ENCODE data around the gene KCNA5. TPM values are rescaled to one million over a fixed set of nuclear protein-coding genes. Genes with fewer than 3 reads are reported as not detected.

The KCNA5 gene
- total RNA-seq, 4 donors from 2014 or later = 1.3 to 37.3 (median 6.8) TPM

GRCh38 chr12:5026342-5026938 is 17.2 kb upstream of the KCNA5 start:
- 50 to 86% methylated on average over 3 to 4 of the region's 4 CpGs for WGBS, 2 donors (ENCODE audit: low coverage in 1 of 2)
- peaks cover 12% of the 10 kb centered on the region for H3K27me3 ChIP-seq
- no peaks in the 10 kb centered on the region for H3K4me1 ChIP-seq
- H3K36me3 ChIP-seq = no peaks in the 10 kb centered on the region
- H3K27ac ChIP-seq = no peak overlapping the region
- no peak overlapping the region for H3K4me3 ChIP-seq
- no peak for ATAC-seq
- TF ChIP-seq CTCF (IDR thresholded peaks at IDR 0.05) (no peak), EP300 (IDR thresholded peaks at IDR 0.05) (no peak), POLR2A (IDR thresholded peaks at IDR 0.05) (no peak), POLR2AphosphoS5 (IDR thresholded peaks at IDR 0.05) (no peak)
- H3K9me3 ChIP-seq = no peaks in the 10 kb centered on the region

- Histone ChIP-seq H3K4me3 (no peak overlapping the region), H3K27ac (no peak overlapping the region), H3K27me3 (peaks cover 7% of the 10 kb centered on the region), H3K4me1 (no peaks in the 10 kb centered on the region), H3K36me3 (no peaks in the 10 kb centered on the region), H3K9me3 (no peaks in the 10 kb centered on the region)
- no peak for ATAC-seq
- TF ChIP-seq POLR2A (IDR thresholded peaks at IDR 0.05) = no peak
- TF ChIP-seq CTCF (IDR thresholded peaks at IDR 0.05) = no peak
- TF ChIP-seq EP300 (IDR thresholded peaks at IDR 0.05) = no peak
- TF ChIP-seq POLR2AphosphoS5 (IDR thresholded peaks at IDR 0.05) = no peak
- 47 to 66% methylated on average over 3 to 4 of the region's 4 CpGs for WGBS, 2 donors (ENCODE audit: low coverage in 1 of 2)
These were observed 16.4 kb upstream of the KCNA5 start for GRCh38 chr12:5027046-5027821.

GRCh38 chr12:5030066-5030465 is 13.6 kb upstream of the KCNA5 start:
- ATAC-seq = no peak
- no peak overlapping the region for H3K27ac ChIP-seq

GRCh38 chr12:5031242-5031641 is 12.4 kb upstream of the KCNA5 start:
- WGBS, 2 donors (ENCODE audit: low coverage in 1 of 2) = 95 to 96% methylated on average over 5 to 6 of the region's 6 CpGs
- no peaks in the 10 kb centered on the region for H3K36me3 ChIP-seq
- no peaks in the 10 kb centered on the region for H3K27me3 ChIP-seq
- TF ChIP-seq EP300 (IDR thresholded peaks at IDR 0.05) = no peak
- no peak for TF ChIP-seq POLR2AphosphoS5 (IDR thresholded peaks at IDR 0.05)
- TF ChIP-seq POLR2A (IDR thresholded peaks at IDR 0.05) = no peak
- TF ChIP-seq CTCF (IDR thresholded peaks at IDR 0.05) = no peak
- peaks cover 0 to 13% (median 2%) of the 10 kb centered on the region in 3 donors for H3K4me1 ChIP-seq
- no peak overlapping the region for H3K4me3 ChIP-seq
- H3K9me3 ChIP-seq = no peaks in the 10 kb centered on the region
- no peak overlapping the region for H3K27ac ChIP-seq
- no peak for ATAC-seq

More at GRCh38 chr12:5030066-5030465, 13.6 kb upstream of the KCNA5 start:
- no peak overlapping the region for H3K4me3 ChIP-seq
- no peak for TF ChIP-seq POLR2A (IDR thresholded peaks at IDR 0.05)
- TF ChIP-seq POLR2AphosphoS5 (IDR thresholded peaks at IDR 0.05) = no peak
- no peak for TF ChIP-seq EP300 (IDR thresholded peaks at IDR 0.05)
- peaks cover 0 to 13% (median 2%) of the 10 kb centered on the region in 3 donors for H3K4me1 ChIP-seq
- H3K36me3 ChIP-seq = no peaks in the 10 kb centered on the region
- no peaks in the 10 kb centered on the region for H3K9me3 ChIP-seq
- H3K27me3 ChIP-seq = no peaks in the 10 kb centered on the region

- 87 to 100% methylated on average over 2 to 3 of the region's 3 CpGs for WGBS, 2 donors (ENCODE audit: low coverage in 1 of 2)
- TF ChIP-seq POLR2AphosphoS5 (IDR thresholded peaks at IDR 0.05) = no peak
- TF ChIP-seq CTCF (IDR thresholded peaks at IDR 0.05) = no peak
- TF ChIP-seq EP300 (IDR thresholded peaks at IDR 0.05) = no peak
- TF ChIP-seq POLR2A (IDR thresholded peaks at IDR 0.05) = no peak
- H3K27ac ChIP-seq = no peak overlapping the region
- H3K9me3 ChIP-seq = no peaks in the 10 kb centered on the region
- no peaks in the 10 kb centered on the region for H3K36me3 ChIP-seq
- H3K27me3 ChIP-seq = no peaks in the 10 kb centered on the region
- H3K4me3 ChIP-seq = no peak overlapping the region
- peaks cover 0 to 13% (median 2%) of the 10 kb centered on the region in 3 donors for H3K4me1 ChIP-seq
- no peak for ATAC-seq
These were observed 11.7 kb upstream of the KCNA5 start for GRCh38 chr12:5031958-5032357.
